ENCODE data around the gene AGO3.
A peak's percentile ranks its signal among the peaks of the same experiment; 100 is the strongest.

Gene AGO3

DNA sequence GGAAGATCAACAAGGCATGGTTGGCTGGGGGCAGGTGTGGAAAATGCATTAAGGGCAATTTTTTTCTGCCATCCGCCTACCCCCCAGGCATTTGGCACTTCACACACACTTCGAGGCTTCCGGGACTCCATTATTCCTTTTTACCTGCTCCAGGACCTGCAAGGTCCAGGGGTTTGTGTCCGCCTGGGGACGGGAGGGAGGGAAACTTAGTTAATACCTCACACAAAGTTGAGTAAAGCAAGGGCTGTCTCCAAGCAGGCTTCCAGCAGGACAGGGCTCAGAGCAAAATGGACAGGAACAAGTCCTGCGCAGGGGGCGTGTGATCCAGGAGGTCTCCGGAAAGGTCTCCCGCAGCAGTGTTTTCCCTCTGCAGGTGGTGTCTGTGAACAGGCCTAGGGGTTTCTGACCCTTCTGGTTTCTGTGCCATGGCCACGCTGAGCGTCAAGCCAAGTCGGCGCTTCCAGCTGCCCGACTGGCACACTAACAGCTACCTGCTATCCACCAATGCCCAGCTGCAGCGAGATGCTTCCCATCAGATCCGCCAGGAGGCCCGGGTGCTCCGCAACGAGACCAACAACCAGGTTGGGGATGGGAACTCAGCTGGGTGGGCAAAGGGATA is 153.7 kb downstream of the AGO3 start:
- no peak for DNase-seq

- DNase-seq, result no peak
These were observed 154.2 kb downstream of the AGO3 start for GRCh38 chr1:36085126-36085525.

- DNase-seq, result no peak
These were observed 155.0 kb downstream of the AGO3 start for GRCh38 chr1:36085686-36086526.

DNA sequence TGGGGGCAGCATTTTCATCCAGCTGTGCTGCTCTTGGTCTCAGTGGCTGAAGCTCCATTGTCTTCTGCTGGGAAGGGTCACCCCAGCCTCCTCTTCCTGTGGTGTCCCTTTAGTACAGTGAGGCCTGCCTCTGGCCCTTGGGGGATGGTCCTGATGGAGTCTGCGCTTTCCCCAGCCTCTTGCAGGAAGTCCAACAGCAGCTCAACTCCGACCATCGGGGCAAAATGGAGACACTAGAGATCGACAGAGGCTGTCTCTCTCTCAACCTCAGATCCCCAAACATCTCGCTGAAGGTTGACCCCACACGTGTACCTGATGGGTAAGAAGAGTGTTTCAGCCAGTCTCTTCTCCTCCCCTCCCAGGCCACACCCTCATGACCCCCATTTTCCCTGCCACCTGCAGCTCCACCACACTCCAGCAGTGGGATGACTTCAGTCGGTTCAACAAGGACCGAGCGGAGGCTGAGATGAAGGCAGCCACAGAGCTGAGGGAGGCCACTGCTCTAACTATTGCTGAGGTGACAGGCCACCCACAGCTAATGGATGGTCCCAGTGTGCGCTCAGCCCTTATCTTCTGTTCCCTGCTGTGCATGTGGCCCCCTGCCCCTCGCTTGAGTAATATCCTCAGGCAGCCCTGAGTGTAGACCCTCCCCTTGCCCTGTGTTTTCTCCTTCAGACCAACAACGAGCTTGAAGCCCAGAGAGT is 155.8 kb downstream of the AGO3 start:
- DNase-seq, result no peak

GRCh38 chr1:36087233-36088123 is 156.6 kb downstream of the AGO3 start:
- DNase-seq, result no peak

- DNase-seq, result no peak
These were observed 157.3 kb downstream of the AGO3 start for GRCh38 chr1:36088265-36088576.

GRCh38 chr1:36088577-36089392 is 157.9 kb downstream of the AGO3 start, which contains the start of gene ADPRS:
Gene ADPRS, plus strand, starts transcription at chr1:36088892. Its CDS starts 13 bp downstream, at chr1:36088905.
- DNase-seq, result peak; percentile 89

DNA sequence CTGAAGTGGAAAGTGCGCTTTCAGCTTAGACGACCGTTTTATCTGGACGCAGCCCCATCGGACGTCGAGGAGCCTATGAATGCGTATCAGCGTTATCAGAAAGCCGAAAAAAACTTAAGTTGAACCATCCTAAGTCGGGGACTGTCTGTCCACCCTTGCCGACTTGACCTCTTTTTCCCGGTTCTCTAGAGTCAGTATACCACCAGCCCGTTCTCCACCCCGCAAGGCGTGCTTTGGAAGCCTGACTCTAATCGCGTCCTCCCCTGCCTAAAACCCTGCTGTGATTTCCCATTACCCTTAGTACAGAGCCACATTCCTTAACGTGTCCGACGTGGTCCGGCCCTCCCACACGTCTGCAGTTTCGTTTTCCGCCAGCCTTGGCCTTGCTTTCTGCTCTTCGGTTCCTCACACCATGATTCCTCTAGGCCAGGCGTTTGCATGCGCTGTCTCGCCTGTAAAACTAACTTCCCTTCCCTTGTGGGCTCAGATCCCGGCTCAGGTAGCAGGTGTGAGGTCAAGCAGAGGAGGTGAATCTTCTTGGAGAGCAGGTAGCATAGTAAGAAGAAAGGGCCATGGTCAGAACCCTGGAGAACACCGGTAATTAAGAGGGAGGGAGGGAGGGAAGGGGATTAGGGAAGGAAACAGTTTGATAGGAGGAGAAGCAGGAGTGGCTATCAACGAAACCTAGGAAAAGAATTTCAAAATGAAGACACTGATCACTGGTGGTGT is 158.7 kb downstream of the AGO3 start:
- DNase-seq, result no peak

- DNase-seq, result no peak
These were observed 160.2 kb downstream of the AGO3 start for GRCh38 chr1:36091141-36091540.

DNA sequence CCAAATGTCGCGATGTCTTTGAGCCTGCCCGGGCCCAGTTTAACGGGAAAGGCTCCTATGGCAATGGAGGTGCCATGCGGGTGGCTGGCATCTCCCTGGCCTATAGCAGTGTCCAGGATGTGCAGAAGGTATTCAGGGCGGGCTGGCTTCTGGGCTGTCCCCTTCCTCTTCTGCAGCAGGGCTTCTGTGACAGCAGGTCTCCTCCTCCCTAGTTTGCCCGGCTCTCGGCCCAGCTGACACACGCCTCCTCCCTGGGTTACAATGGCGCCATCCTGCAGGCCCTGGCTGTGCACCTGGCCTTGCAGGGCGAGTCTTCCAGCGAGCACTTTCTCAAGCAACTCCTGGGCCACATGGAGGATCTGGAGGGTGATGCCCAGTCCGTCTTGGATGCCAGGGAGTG is 160.8 kb downstream of the AGO3 start:
- no peak for DNase-seq

DNA sequence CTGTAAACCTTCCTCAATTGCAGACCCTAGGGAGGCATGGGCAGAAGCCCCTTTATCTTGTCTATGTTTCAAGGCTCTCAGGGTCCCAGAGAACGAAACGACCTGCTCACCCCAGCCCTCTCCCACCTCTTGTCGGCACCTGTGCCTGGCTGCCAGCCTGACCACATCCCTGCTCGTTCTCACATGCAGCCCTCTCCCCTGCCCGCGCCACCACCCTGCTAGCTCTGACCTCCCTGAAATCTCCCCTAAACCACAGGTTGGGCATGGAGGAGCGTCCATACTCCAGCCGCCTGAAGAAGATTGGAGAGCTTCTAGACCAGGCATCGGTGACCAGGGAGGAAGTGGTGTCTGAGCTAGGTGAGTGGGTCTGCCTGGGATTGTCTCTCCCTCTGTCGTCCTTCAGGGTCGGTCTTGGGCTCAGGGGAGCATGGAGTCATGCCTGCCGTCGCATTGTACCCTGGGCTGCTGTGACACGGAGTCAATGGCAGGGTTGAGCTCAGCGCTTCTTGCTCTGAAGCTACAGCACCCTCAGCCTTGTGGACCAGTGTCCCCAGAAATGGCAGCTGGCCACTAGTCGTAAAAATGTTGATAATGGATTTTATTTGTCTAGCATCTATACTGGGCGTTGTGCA is 161.4 kb downstream of the AGO3 start:
- DNase-seq, result no peak

GRCh38 chr1:36092798-36093185 is 161.9 kb downstream of the AGO3 start:
- no peak for DNase-seq

GRCh38 chr1:36093226-36093625 is 162.3 kb downstream of the AGO3 start:
- no peak for DNase-seq

GRCh38 chr1:36093929-36094328 is 163.0 kb downstream of the AGO3 start:
- DNase-seq, result no peak

DNA sequence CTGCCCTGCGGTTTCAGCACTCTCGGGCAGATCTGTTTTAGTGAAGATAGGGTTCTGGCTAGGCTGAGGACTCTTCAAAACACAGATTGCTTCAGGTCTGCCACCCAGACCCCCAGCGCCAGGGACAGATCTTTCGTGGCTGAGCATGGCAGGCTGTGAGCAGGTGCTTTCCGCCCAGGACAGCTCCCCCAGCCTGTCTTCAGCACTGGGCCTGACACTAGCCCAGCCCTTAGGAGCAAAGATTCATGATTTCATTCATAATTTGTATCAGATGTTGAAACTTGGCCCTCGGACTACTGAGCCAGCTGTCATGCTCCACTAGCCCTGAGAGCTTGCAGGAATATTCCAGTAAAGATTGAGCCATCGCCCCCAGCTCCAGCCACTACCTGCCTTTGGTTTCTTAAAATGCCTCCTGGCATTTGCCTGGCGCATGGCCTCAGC is 163.7 kb downstream of the AGO3 start:
- no peak for DNase-seq

GRCh38 chr1:36095760-36096405 is 165.0 kb downstream of the AGO3 start:
- no peak for DNase-seq

GRCh38 chr1:36096500-36097432 is 165.9 kb downstream of the AGO3 start:
- no peak for DNase-seq

DNA sequence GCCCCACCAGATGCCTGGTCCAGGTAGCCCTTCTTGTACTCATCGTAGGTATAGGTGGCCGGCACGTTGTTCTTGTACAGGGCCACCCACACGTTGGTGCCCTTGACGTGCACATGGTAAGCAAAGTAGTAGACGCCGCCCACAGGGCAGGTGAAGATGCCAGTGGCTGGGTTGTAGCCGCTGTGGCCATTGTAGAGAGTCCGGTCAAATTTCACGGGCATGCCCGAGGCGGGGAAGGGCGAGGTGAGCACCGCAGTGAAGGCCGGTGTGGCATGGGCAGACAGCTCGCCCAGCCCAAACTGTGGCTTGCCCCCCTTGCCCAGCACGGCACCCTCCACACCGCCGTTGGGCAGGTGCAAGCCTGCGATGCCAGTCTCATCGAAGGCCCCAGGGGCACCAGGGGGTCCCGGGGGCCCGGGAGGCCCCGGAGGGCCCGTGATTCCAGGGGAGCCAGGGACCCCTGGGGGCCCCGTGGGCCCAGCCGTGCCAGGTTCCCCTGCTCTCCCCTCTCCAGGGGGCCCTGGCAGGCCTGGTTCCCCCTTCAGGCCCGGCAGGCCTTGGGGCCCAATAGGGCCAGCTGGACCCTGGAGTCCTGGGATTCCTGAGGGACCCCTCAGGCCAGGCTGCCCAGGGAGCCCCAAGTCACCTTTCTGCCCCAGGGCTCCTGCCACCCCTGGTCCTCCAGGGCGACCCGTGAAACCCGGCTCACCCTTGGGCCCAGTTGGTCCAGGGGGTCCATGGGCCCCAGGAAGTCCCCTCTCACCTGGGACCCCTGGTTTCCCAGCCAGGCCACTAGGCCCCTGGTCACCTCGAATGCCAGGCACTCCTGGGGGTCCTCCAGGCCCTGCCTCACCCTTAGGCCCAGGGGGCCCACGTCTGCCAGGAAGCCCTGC is 167.0 kb downstream of the AGO3 start:
- DNase-seq, result no peak
